HCT116 (cell line): ENCODE data around the gene CACNA1S. TPM values are rescaled to one million over a fixed set of nuclear protein-coding genes. Genes with fewer than 3 reads are reported as not detected.

Experiments used
- ATAC-seq: fragments of 200-7000 bp; cut with Tn5 transposase; 2 replicates; pipeline ENCODE4 v1.9.1; 2020; ENCODE audit warnings: mild to moderate bottlenecking, moderate library complexity
- BruUV-seq: library from RNA; stranded (reverse); fragments of 400-500 nt; replicated peaks from 2 replicates; lab custom pipeline; 2021; lab: Mats Ljungman, UMichigan
- CTCF ChIA-PET: fragments of 300-600 bp; sonication (Branson Sonifier 250); formaldehyde crosslinking; loops from one replicate; lab custom pipeline; 2021; ENCODE audit warnings: antibody characterized with exemption; lab: Charles Lee
- POLR2A ChIA-PET: fragments of 300-600, 350-600 bp; sonication (Branson Sonifier 250); formaldehyde crosslinking; loops from one replicate; lab custom pipeline; 2021; ENCODE audit warnings: antibody characterized with exemption; lab: Charles Lee
- RAD21 ChIA-PET, 2 experiments: fragments of 300-600 bp; sonication (Branson Sonifier 250); formaldehyde crosslinking; loops; one replicate each; lab custom pipeline; 2023; ENCODE audit warnings: low total read pairs in 2 of 2; ENCODE audit not compliant: uncharacterized antibody in 2 of 2, unreplicated experiment in 2 of 2, low non-redundant PET in 1 of 2; lab: Charles Lee
- DNase-seq: peaks from one replicate; pipeline ENCODE4 v3.0.0-alpha.2; 2010; ENCODE audit warnings: low read depth, low spot score
- H2AFZ ChIP-seq: fragments of 200-600 bp; shearing (Covaris generic), sonication (generic); 2 replicates; pipeline ENCODE4 v1.6.1; 2017; ENCODE audit warnings: low read depth, mixed run types, mixed read lengths, antibody characterized with exemption, low read length; ENCODE audit not compliant: poor library complexity, severe bottlenecking
- H3K27ac ChIP-seq: 2 replicates; pipeline ENCODE4 v1.5.1; 2012; ENCODE audit warnings: low read depth, low read length
- H3K27me3 ChIP-seq: fragments of 200-600 bp; sonication (generic); 2 replicates; pipeline ENCODE4 v1.6.1; 2016; ENCODE audit warnings: mixed run types, low read length, mixed read lengths; ENCODE audit not compliant: insufficient read depth
- H3K36me3 ChIP-seq, 2 experiments: fragments of 200-500 bp in 1 of 2; fragments of 200-600 bp in 1 of 2; sonication (Bioruptor generic) in 1 of 2; sonication (generic) in 1 of 2; 2 replicates each; pipeline versions ENCODE4 v1.5.1 to v1.6.1; 2014 to 2016; ENCODE audit warnings: low read length in 2 of 2, inconsistent platforms in 1 of 2, mixed read lengths in 1 of 2, mixed run types in 1 of 2; ENCODE audit not compliant: insufficient read depth in 2 of 2, control insufficient read depth in 1 of 2
- H3K4me1 ChIP-seq, 2 experiments: fragments of 200-600 bp in 1 of 2; sonication (generic) in 1 of 2; 2 replicates each; pipeline versions ENCODE4 v1.5.1 to v1.6.1; 2012 to 2017; ENCODE audit warnings: low read length in 2 of 2, inconsistent platforms in 1 of 2, mild to moderate bottlenecking in 1 of 2, mixed read lengths in 1 of 2, mixed run types in 1 of 2, moderate library complexity in 1 of 2; ENCODE audit not compliant: insufficient read depth in 2 of 2, control insufficient read depth in 1 of 2
- H3K4me2 ChIP-seq: fragments of 200-600 bp; sonication (generic); 2 replicates; pipeline ENCODE4 v1.6.1; 2017; ENCODE audit warnings: mixed run types, low read length, mixed read lengths
- H3K4me3 ChIP-seq, 2 experiments: fragments of 200-600 bp in 1 of 2; sonication (generic) in 1 of 2; replicated peaks in 1 of 2; 2 replicates each; pipeline ENCODE4 v1.5.1; 2011 to 2016; ENCODE audit warnings: low read length in 2 of 2, control low read depth in 1 of 2, low read depth in 1 of 2, mild to moderate bottlenecking in 1 of 2, mixed read lengths in 1 of 2, mixed run types in 1 of 2
- H3K79me2 ChIP-seq: fragments of 200-600 bp; sonication (generic); 2 replicates; pipeline ENCODE4 v1.6.1; 2017; ENCODE audit warnings: mild to moderate bottlenecking, mixed run types, low read length, moderate library complexity, mixed read lengths; ENCODE audit not compliant: insufficient read depth
- H3K9ac ChIP-seq: fragments of 200-600 bp; sonication (generic); 2 replicates; pipeline ENCODE4 v1.6.1; 2016; ENCODE audit warnings: low read length, mixed read lengths
- H3K9me2 ChIP-seq: fragments of 200-600 bp; sonication (generic), shearing (Covaris generic); 2 replicates; pipeline ENCODE4 v1.6.1; 2017; ENCODE audit warnings: mixed run types, mild to moderate bottlenecking, moderate library complexity; ENCODE audit not compliant: insufficient read depth
- H3K9me3 ChIP-seq, 2 experiments: fragments of 200-500 bp in 1 of 2; fragments of 200-600 bp in 1 of 2; sonication (Bioruptor generic) in 1 of 2; sonication (generic) in 1 of 2; 2 replicates each; pipeline ENCODE4 v1.6.1; 2014 to 2017; ENCODE audit warnings: low read length in 2 of 2, mixed read lengths in 2 of 2, inconsistent platforms in 1 of 2, low read depth in 1 of 2, mild to moderate bottlenecking in 1 of 2, mixed run types in 1 of 2, moderate library complexity in 1 of 2; ENCODE audit not compliant: control insufficient read depth in 1 of 2, insufficient read depth in 1 of 2
- H4K20me1 ChIP-seq: fragments of 200-600 bp; sonication (generic), shearing (Covaris generic); 2 replicates; pipeline ENCODE4 v1.6.1; 2017; ENCODE audit warnings: mixed run types, mild to moderate bottlenecking, moderate library complexity; ENCODE audit not compliant: insufficient read depth
- CEBPB ChIP-seq: IDR thresholded peaks from 2 replicates; pipeline ENCODE4 v1.6.1; 2012; ENCODE audit warnings: low read depth
- MAX ChIP-seq: IDR thresholded peaks from 2 replicates; pipeline ENCODE4 v1.6.1; 2012
- POLR2A ChIP-seq: IDR thresholded peaks from 2 replicates; pipeline ENCODE4 v1.7.0; 2011; ENCODE audit warnings: borderline replicate concordance; ENCODE audit not compliant: insufficient read depth, insufficient read length; ENCODE audit errors: extremely low read depth
- RAD21 ChIP-seq: IDR thresholded peaks from 2 replicates; pipeline ENCODE4 v1.6.1; 2012; ENCODE audit warnings: low read depth, mild to moderate bottlenecking
- SIN3A ChIP-seq: IDR thresholded peaks from 2 replicates; pipeline ENCODE4 v1.6.1; 2012; ENCODE audit warnings: low read depth
- TCF7L2 ChIP-seq: IDR thresholded peaks from 2 replicates; pipeline ENCODE4 v1.7.0; 2011; ENCODE audit warnings: borderline replicate concordance, inconsistent platforms; ENCODE audit not compliant: insufficient read depth, insufficient read length; ENCODE audit errors: extremely low read depth
- ZBTB33 ChIP-seq: IDR thresholded peaks from 2 replicates; pipeline ENCODE4 v1.6.1; 2011; ENCODE audit warnings: mild to moderate bottlenecking, low read length, moderate library complexity; ENCODE audit not compliant: insufficient replicate concordance; ENCODE audit errors: extremely low read depth
- ZFX ChIP-seq: fragments of 450-650 bp; IDR thresholded peaks from 2 replicates; pipeline ENCODE4 v1.6.1; 2017
- intact Hi-C: fragments of 100-400 bp; cut with micrococcal nuclease; formaldehyde crosslinking; loops from 2 replicates; pipeline ENCODE4 v1.10.0; 2022
- total RNA-seq: library from RNA; stranded (reverse); gene quantifications from one replicate; pipeline ENCODE4 v1.2.1, GENCODE V29; 2021; ENCODE audit not compliant: unreplicated experiment
- TF ChIP-seq, protein P1 (sequence below): IDR thresholded peaks from 2 replicates; pipeline ENCODE4 v1.6.1; 2012
- TF ChIP-seq, protein P2 (sequence below), 3 experiments: fragments of 200-600 bp in 1 of 3; sonication (generic) in 1 of 3; IDR thresholded peaks in 2 of 3; conservative IDR thresholded peaks in 1 of 3; 2 replicates each; pipeline ENCODE4 v1.5.1; 2012 to 2017; ENCODE audit warnings: low read depth in 2 of 3, low read length in 2 of 3, antibody characterized with exemption in 1 of 3, borderline replicate concordance in 1 of 3, control low read depth in 1 of 3, mild to moderate bottlenecking in 1 of 3, mixed read lengths in 1 of 3, mixed run types in 1 of 3, moderate library complexity in 1 of 3; ENCODE audit not compliant: insufficient read depth in 1 of 3

The CACNA1S gene
- total RNA-seq, 1 experiment from 2014 or later, result not detected

- RAD21 ChIA-PET, result no interaction called here
- no peak overlapping the region for H2AFZ ChIP-seq
- no peaks in the 10 kb centered on the region for H3K79me2 ChIP-seq
- no peak overlapping the region for H3K4me2 ChIP-seq
- CTCF ChIA-PET, result interaction anchor here (0.9 to 3.9 kb wide), 2 partner anchors 30 to 35 kb away, joined by 4 to 43 read pairs; no protein-coding TSS in a partner anchor
- no peaks in the 10 kb centered on the region; a peak in 1 of 4 replicates for H3K4me1 ChIP-seq
- no peaks in the 10 kb centered on the region for H3K9me3 ChIP-seq
- POLR2A ChIA-PET, result no interaction called here
- BruUV-seq, result no TSS peak
- no peak for ATAC-seq
- H3K27me3 ChIP-seq, result no peaks in the 10 kb centered on the region; the same call in 1 of the 2 replicates
- no peak overlapping the region for H3K27ac ChIP-seq
- H3K9ac ChIP-seq, result no peak overlapping the region
- H4K20me1 ChIP-seq, result no peaks in the 10 kb centered on the region
- H3K4me3 ChIP-seq, result no peak overlapping the region
- intact Hi-C loops, result no loop called here
- no peaks in the 10 kb centered on the region for H3K9me2 ChIP-seq
- no peak for DNase-seq
- TF ChIP-seq SIN3A (no peak), CEBPB (no peak), MAX (no peak), POLR2A (no peak), ZBTB33 (no peak), ZFX (no peak)
- TF ChIP-seq, protein P1, sequence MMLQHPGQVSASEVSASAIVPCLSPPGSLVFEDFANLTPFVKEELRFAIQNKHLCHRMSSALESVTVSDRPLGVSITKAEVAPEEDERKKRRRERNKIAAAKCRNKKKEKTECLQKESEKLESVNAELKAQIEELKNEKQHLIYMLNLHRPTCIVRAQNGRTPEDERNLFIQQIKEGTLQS, result no peak
- H3K36me3 ChIP-seq, result no peaks in the 10 kb centered on the region
Measured at GRCh38 chr1:201083741-201084140, 28.5 kb downstream of the CACNA1S start.

- ChIA-PET POLR2A (no interaction called here), CTCF (interaction anchor here (0.9 to 1.6 kb wide), 2 partner anchors 39 to 521 kb away, joined by 3 to 5 read pairs; no protein-coding TSS in a partner anchor), RAD21 (no interaction called here)
- H3K27me3 ChIP-seq, result no peaks in the 10 kb centered on the region; the same call in 1 of the 2 replicates
- H3K9me3 ChIP-seq, result no peaks in the 10 kb centered on the region
- peak; percentile 36; the same call in 1 of the 2 replicates for TF ChIP-seq RAD21
- TF ChIP-seq, protein P2, sequence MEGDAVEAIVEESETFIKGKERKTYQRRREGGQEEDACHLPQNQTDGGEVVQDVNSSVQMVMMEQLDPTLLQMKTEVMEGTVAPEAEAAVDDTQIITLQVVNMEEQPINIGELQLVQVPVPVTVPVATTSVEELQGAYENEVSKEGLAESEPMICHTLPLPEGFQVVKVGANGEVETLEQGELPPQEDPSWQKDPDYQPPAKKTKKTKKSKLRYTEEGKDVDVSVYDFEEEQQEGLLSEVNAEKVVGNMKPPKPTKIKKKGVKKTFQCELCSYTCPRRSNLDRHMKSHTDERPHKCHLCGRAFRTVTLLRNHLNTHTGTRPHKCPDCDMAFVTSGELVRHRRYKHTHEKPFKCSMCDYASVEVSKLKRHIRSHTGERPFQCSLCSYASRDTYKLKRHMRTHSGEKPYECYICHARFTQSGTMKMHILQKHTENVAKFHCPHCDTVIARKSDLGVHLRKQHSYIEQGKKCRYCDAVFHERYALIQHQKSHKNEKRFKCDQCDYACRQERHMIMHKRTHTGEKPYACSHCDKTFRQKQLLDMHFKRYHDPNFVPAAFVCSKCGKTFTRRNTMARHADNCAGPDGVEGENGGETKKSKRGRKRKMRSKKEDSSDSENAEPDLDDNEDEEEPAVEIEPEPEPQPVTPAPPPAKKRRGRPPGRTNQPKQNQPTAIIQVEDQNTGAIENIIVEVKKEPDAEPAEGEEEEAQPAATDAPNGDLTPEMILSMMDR (IDR thresholded peaks at IDR 0.05 in 2 of 3, conservative IDR thresholded peaks at IDR 0.05 in 1 of 3; ENCODE audit: borderline replicate concordance in 1 of 3, insufficient read depth in 1 of 3, low read depth in 2 of 3, low read length in 2 of 3), result peak in 1 of 3 experiments; percentile 19; a peak in 1 of 6 replicates
- TF ChIP-seq TCF7L2, result no peak
- H3K36me3 ChIP-seq, result no peaks in the 10 kb centered on the region
- no peak overlapping the region for H3K27ac ChIP-seq
- no peak overlapping the region for H3K9ac ChIP-seq
- H3K4me1 ChIP-seq, result no peaks in the 10 kb centered on the region
- ATAC-seq (no peak; the same call in 1 of the 2 replicates), DNase-seq (no peak)
- H2AFZ ChIP-seq, result no peak overlapping the region
- BruUV-seq, result no TSS peak
- H4K20me1 ChIP-seq, result no peaks in the 10 kb centered on the region
- no peak overlapping the region for H3K4me2 ChIP-seq
- no peaks in the 10 kb centered on the region for H3K9me2 ChIP-seq
- intact Hi-C loops, result no loop called here
- no peak overlapping the region for H3K4me3 ChIP-seq
- no peaks in the 10 kb centered on the region for H3K79me2 ChIP-seq
Measured at GRCh38 chr1:201080135-201080534, 32.1 kb downstream of the CACNA1S start.
